Activated CD4-positive, alpha-beta memory T cell treated with anti-CD3 and anti-CD28 coated beads, Interleukin-2, amount 10 ng/mL, durations not matched to agents 7 days and 5 days (primary cell): ENCODE measurements around the gene ATP5F1A. TPM values are rescaled to one million over a fixed set of nuclear protein-coding genes. Genes with fewer than 3 reads are reported as not detected.

ENCODE experiments used
- CTCF ChIA-PET: fragments of 350-600 bp; sonication (Branson Sonifier 250); formaldehyde crosslinking; loops from one replicate; lab custom pipeline; 2021; ENCODE audit warnings: antibody characterized with exemption, inconsistent platforms; lab: Charles Lee
- POLR2A ChIA-PET: fragments of 350-600 bp; sonication (Branson Sonifier 250); formaldehyde crosslinking; loops from one replicate; lab custom pipeline; 2021; ENCODE audit warnings: antibody characterized with exemption; lab: Charles Lee
- DNase-seq: peaks from one replicate; pipeline ENCODE4 v3.0.0-alpha.2; 2020
- H3K27ac Mint-ChIP-seq: one replicate; pipeline ENCODE4 v1.8.0; 2021; ENCODE audit warnings: mild to moderate bottlenecking, mixed read lengths
- H3K27me3 Mint-ChIP-seq: one replicate; pipeline ENCODE4 v1.8.0; 2021; ENCODE audit warnings: mixed read lengths
- H3K36me3 Mint-ChIP-seq: one replicate; pipeline ENCODE4 v1.8.0; 2021; ENCODE audit warnings: low read depth, mixed read lengths
- H3K4me1 Mint-ChIP-seq: one replicate; pipeline ENCODE4 v1.8.0; 2021; ENCODE audit warnings: mixed read lengths
- H3K4me3 Mint-ChIP-seq: one replicate; pipeline ENCODE4 v1.8.0; 2021; ENCODE audit warnings: mild to moderate bottlenecking, mixed read lengths
- H3K9me3 Mint-ChIP-seq: one replicate; pipeline ENCODE4 v1.8.0; 2021; ENCODE audit warnings: mixed read lengths
- total RNA-seq, 2 experiments: library from RNA; stranded (reverse); gene quantifications; one replicate each; pipeline ENCODE4 v1.2.3, GENCODE V29; 2021

Gene ATP5F1A
- total RNA-seq, 2 experiments from 2014 or later, result 282 to 287 TPM

DNA sequence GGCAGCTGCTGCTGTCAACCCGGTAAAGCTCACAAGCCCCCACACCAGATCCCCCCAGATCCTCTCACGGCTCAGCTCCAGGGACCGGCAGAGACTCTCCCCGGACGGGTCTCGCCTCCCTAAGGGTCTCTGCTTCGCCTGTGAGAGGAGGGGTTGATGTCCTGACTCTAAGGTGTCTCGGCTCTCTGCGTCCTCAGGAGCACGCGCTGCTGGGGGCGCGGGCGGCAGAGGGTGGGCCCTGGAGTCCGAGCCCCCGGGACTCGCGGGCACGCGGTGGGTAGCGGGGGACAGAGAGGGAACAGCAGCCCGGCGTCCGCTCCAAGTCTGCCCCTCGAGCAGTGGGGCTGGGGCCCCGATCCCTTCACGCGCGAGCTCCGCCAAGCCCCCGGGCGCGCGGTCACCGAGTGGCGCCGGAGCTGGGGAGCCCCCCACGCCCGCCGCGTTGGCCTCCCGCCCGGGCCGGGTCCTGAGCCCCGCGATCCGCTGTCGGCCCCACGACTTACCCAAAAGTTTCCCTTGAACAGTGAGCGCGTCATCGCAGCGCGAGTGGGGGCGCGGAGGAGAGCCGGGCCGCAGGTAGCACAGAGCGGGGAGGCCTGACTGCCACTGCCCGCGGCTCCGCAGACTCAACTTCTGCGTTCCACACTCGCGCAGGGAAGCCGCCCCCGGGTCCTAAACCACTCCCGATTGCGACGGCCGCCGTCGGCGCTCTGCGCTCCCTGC, 26.3 kb downstream of the ATP5F1A start, which contains the start of gene PSTPIP2:
TSS of gene PSTPIP2 (minus strand) at position 608 of the 723 bp plus-strand sequence. CDS start at position 536, 72 bp downstream.
- Mint-ChIP-seq H3K27ac (no peak within 1 kb of the TSS), H3K9me3 (no peaks in the 10 kb centered on the region), H3K36me3 (peaks cover 3% of the 10 kb centered on the region), H3K4me3 (peak within 1 kb of the TSS; percentile 76), H3K27me3 (peaks cover 5% of the 10 kb centered on the region), H3K4me1 (peaks cover 33% of the 10 kb centered on the region)
- ChIA-PET POLR2A (interaction anchor here (0.7 to 3.8 kb wide), 10 partner anchors 11 to 406 kb away, joined by 3 to 30 read pairs (median 3); partner anchors contain the start of gene HAUS1), CTCF (interaction anchor here (0.9 to 3.4 kb wide), 9 partner anchors 11 to 406 kb away, joined by 3 to 36 read pairs (median 8); no protein-coding TSS in a partner anchor)
- peak; percentile 67 for DNase-seq

DNA sequence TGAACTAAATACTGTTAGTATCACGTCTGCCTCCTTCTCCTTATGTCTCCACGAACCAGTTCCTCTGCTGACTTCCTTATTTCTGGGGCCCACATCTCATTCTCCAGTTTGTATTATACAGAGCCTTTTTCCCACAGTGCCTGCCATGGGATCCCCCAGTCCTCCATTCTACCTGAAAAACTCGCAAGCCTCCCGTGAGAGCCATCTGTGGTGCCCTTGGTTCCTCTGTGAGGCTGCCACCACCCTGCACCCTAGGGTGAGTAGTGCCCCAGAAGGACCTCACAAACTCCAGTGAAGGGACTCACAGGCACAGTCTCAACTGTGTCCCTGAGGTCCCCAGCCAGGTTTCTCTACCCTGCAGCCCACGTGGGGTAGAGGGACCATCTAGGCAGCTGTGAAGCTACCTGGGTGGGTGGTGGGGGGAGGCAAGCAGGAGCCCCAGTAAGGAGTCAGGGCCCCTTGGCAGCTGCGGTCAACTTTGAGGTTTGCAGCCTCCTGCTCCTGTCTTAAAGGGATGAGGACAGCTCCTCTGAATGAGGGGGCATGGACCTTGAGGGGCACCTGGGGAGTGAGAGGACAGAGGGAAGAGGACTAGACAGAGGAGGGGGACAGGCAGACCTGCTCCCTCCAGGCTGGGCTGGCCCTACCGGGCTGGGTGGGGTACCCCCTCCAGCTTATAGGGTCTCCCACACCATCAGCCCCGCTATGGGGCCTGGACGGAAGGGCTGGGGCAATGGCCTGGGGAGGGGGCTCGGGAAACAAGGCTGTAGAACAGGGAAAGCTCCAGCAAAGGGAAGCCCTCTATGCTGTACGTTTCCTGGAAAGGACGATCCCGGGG, 27.1 kb downstream of the ATP5F1A start:
- H3K4me1 Mint-ChIP-seq, result peaks cover 33% of the 10 kb centered on the region
- H3K27me3 Mint-ChIP-seq, result peaks cover 5% of the 10 kb centered on the region
- POLR2A ChIA-PET, result interaction anchor here (0.7 to 3.8 kb wide), 8 partner anchors 12 to 405 kb away, joined by 3 to 30 read pairs (median 3); partner anchors contain the start of gene HAUS1
- H3K27ac Mint-ChIP-seq, result no peak overlapping the region
- peaks cover 2% of the 10 kb centered on the region for H3K36me3 Mint-ChIP-seq
- H3K4me3 Mint-ChIP-seq, result peak overlapping the region; percentile 63
- H3K9me3 Mint-ChIP-seq, result no peaks in the 10 kb centered on the region
- CTCF ChIA-PET, result interaction anchor here (0.8 to 3.4 kb wide), 7 partner anchors 16 to 405 kb away, joined by 3 to 36 read pairs (median 3); no protein-coding TSS in a partner anchor
- DNase-seq, result no peak

DNA sequence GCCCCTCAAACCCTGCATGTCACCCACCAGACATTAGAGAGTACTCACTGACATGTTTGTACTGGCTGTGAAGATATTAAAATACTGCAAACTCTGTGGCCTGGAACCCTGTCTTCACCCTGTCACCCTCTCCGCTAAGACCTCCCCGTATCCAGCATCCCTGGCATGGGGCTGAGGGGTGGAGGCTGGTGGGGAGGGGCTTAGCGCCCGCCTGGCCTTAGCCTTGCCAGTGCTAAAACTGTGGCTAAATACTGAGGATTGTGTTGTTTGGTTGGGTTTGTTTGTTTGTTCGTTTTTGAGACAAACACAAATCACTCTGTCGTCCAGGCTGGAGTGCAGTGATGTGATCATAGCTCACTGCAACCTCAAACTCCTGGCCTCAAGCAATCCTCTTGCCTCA, 27.9 kb downstream of the ATP5F1A start:
- H3K9me3 Mint-ChIP-seq, result no peaks in the 10 kb centered on the region
- no peak for DNase-seq
- H3K27ac Mint-ChIP-seq, result no peak overlapping the region
- CTCF ChIA-PET, result interaction anchor here (0.8 to 1.4 kb wide), 2 partner anchors 96 to 190 kb away, joined by 3 to 4 read pairs; no protein-coding TSS in a partner anchor
- peaks cover 33% of the 10 kb centered on the region for H3K4me1 Mint-ChIP-seq
- POLR2A ChIA-PET, result interaction anchor here (1.4 to 3.8 kb wide), 2 partner anchors 14 to 15 kb away, joined by 5 to 30 read pairs; no protein-coding TSS in a partner anchor
- no peaks in the 10 kb centered on the region for H3K36me3 Mint-ChIP-seq
- peaks cover 5% of the 10 kb centered on the region for H3K27me3 Mint-ChIP-seq
- H3K4me3 Mint-ChIP-seq, result no peak overlapping the region

DNA sequence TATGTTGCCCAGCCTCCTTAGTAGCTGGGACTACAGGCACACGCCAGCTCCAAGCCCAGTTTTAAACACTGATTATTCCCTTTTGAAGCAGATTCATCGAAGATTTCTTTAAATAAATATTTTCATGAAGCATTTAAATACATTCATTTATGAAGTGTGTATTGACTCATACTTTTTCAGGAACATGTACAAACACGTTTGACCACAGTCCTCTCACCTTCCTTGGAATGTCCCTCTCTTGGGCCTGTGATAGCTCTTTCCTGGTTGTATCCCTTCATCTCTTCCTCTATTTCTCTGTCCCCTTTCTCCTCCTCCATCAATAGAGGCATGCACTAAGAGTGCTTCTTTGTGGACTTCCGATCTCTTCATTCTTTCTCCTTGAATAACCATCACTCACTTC, 28.6 kb downstream of the ATP5F1A start:
- ChIA-PET CTCF (interaction anchor here (0.7 to 1.4 kb wide), 2 partner anchors 72 to 95 kb away, joined by 3 to 4 read pairs; no protein-coding TSS in a partner anchor), POLR2A (interaction anchor here (0.9 to 1.4 kb wide), 2 partner anchors 14 to 107 kb away, joined by 3 to 5 read pairs; no protein-coding TSS in a partner anchor)
- no peak for DNase-seq
- peaks cover 5% of the 10 kb centered on the region for H3K27me3 Mint-ChIP-seq
- H3K9me3 Mint-ChIP-seq, result no peaks in the 10 kb centered on the region
- no peak overlapping the region for H3K4me3 Mint-ChIP-seq
- peaks cover 33% of the 10 kb centered on the region for H3K4me1 Mint-ChIP-seq
- H3K27ac Mint-ChIP-seq, result no peak overlapping the region
- no peaks in the 10 kb centered on the region for H3K36me3 Mint-ChIP-seq

DNA sequence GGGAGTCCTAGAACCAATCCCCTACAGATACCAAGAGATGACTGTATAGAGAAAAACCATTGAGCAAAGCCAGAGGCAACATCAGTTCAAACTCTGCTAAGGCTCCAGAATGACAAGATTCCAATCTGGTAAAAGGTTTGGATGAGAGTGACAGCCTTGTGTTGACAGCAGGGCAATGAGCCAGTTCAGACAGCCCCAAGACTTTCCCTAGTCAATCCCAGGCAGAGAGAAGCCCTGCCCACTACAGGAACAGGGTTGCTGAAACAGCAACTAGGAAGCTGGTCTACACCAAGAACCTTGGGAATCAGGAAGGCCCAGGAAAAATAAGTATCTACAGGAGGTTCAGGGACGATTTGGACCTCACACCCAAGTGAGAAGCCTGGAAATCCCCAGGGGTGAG, 29.3 kb downstream of the ATP5F1A start:
- POLR2A ChIA-PET, result interaction anchor here (0.9 to 1.4 kb wide), 2 partner anchors 13 to 106 kb away, joined by 3 to 5 read pairs; no protein-coding TSS in a partner anchor
- peaks cover 33% of the 10 kb centered on the region for H3K4me1 Mint-ChIP-seq

DNA sequence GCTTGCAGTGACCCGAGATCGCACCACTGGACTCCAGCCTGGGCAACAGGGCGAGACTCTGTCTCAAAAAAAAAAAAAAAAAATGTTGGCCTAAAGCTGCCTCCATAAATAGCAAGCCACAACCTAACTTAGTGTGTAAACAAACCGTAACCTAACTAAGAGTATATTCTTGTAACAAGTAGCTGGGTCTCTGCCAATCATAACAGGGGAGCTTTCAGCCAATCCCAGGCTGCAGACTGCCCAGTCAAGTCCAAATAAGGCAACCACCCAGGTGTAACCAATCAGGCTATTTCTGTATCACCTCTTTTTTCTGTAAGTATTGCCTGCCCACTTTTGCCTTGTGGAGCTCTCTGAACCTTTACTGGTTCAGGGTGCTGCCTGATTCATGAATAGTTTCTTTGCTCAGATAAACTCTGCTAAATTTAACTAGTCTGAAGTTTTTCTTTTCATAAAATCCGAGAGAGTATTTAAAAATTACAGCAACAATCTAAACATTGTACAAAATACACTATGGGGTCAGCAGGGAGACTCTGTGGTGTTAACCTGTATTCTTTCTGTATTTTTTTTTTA, 30.6 kb downstream of the ATP5F1A start:
- no peaks in the 10 kb centered on the region for H3K36me3 Mint-ChIP-seq
- ChIA-PET POLR2A (no interaction called here), CTCF (interaction anchor here (0.6 to 1.4 kb wide), 3 partner anchors 94 to 402 kb away, joined by 3 to 5 read pairs (median 3); partner anchors contain the start of gene SLC14A1)
- peaks cover 30% of the 10 kb centered on the region for H3K4me1 Mint-ChIP-seq
- no peak overlapping the region for H3K4me3 Mint-ChIP-seq
- H3K27ac Mint-ChIP-seq, result no peak overlapping the region
- peaks cover 2% of the 10 kb centered on the region for H3K27me3 Mint-ChIP-seq
- no peak for DNase-seq
- H3K9me3 Mint-ChIP-seq, result no peaks in the 10 kb centered on the region

More for the DNA sequence above, 29.3 kb downstream of the ATP5F1A start:
- H3K9me3 Mint-ChIP-seq, result no peaks in the 10 kb centered on the region
- peaks cover 5% of the 10 kb centered on the region for H3K27me3 Mint-ChIP-seq
- H3K4me3 Mint-ChIP-seq, result no peak overlapping the region
- no peaks in the 10 kb centered on the region for H3K36me3 Mint-ChIP-seq
- CTCF ChIA-PET, result no interaction called here
- no peak for DNase-seq
- H3K27ac Mint-ChIP-seq, result no peak overlapping the region

DNA sequence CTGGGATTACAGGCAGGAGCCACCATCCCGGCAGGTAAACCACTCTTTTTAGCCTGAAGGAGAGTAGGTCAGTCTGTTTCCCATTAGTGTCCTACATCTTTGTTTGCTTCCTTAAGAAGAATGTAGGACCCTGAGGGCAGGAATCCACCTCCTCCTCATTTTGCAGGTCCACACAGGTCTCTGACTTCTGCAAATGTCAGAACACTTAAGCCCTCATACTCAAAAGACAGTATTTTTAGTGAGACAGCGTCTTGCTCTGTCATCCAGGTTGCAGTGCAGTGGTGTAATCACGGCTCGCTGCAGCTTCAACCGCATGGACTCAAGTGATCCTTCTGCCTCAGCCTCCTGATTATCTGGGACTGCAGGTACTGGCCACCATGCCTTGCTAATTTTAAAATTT, 35.3 kb downstream of the ATP5F1A start:
- Mint-ChIP-seq H3K36me3 (no peaks in the 10 kb centered on the region), H3K4me3 (no peak overlapping the region), H3K4me1 (peaks cover 6% of the 10 kb centered on the region), H3K27me3 (no peaks in the 10 kb centered on the region), H3K9me3 (no peaks in the 10 kb centered on the region), H3K27ac (no peak overlapping the region)
- POLR2A ChIA-PET, result no interaction called here
- DNase-seq, result no peak
- CTCF ChIA-PET, result no interaction called here

DNA sequence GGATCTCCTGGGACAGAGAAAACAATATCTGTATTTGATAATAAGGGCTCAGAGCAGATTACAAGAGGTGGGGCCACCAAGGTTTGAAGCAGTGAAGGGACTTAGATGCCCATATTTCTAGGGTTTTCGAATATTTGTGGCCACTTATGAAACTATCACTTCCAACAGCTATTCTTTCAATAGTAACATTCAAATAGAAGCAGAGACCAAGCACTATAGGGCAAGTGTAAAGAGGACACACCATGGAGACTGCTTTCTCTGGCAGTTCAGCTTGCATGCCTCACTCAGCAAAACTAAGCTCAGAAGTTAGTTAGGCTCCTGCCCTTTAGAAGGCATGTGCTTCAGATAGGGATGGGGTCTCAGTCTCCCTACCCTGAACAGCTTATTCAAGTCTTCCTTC, 36.3 kb downstream of the ATP5F1A start:
- Mint-ChIP-seq H3K27ac (no peak overlapping the region), H3K9me3 (no peaks in the 10 kb centered on the region), H3K27me3 (no peaks in the 10 kb centered on the region), H3K36me3 (no peaks in the 10 kb centered on the region), H3K4me3 (no peak overlapping the region), H3K4me1 (peaks cover 4% of the 10 kb centered on the region)
- CTCF ChIA-PET, result interaction anchor here (0.6 to 2.6 kb wide), 2 partner anchors 11 to 408 kb away, joined by 5 to 11 read pairs; partner anchors contain the start of gene PSTPIP2
- POLR2A ChIA-PET, result no interaction called here
- no peak for DNase-seq

DNA sequence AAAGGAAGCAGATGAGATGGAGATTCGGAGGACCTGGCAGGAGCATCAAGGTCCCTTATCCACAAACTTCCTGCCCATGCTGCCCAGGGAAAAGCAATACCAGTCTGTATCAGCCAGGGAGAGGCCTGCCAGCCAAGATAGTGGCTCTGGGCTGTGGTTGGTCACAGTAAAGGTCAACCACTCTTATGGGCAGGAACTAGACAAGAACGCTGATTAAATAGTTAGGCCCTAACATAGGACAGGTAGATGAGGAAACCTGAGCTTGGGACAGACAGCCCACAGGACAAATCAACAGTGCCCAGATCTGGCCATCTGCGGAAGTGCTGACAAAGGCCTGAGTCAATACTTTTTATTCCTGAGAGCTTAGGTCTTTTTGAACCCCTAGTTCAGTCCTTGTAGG, 36.7 kb downstream of the ATP5F1A start:
- Mint-ChIP-seq H3K4me3 (no peak overlapping the region), H3K27me3 (no peaks in the 10 kb centered on the region), H3K9me3 (no peaks in the 10 kb centered on the region), H3K36me3 (no peaks in the 10 kb centered on the region), H3K4me1 (peaks cover 5% of the 10 kb centered on the region), H3K27ac (no peak overlapping the region)
- DNase-seq, result no peak
- POLR2A ChIA-PET, result no interaction called here
- CTCF ChIA-PET, result interaction anchor here (0.6 to 2.6 kb wide), 3 partner anchors 12 to 407 kb away, joined by 3 to 11 read pairs (median 5); partner anchors contain the start of gene PSTPIP2

DNA sequence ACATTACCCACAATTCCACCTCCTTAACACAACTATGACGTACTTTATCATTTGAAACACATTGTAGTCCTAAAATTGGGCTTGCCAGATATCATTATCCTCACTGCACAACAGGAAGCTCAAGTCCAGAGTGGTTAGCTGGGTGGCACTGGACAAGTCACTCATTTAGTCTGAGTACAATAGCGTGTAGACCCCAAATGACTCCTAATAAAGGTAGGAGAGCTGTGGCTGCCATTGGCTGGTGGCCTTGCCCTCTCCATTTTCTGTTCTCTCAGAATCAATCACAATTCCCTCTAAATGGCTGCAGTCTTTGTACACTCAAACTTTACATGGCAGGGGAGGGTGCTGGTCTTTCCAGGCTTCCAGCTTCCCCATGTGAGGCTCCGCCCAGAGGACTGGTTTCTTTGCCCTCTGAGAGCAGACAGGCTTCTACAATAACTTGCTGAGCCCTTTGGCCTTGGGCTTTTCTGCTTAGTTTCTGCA, 37.7 kb downstream of the ATP5F1A start:
- Mint-ChIP-seq H3K27me3 (no peaks in the 10 kb centered on the region), H3K4me1 (peaks cover 15% of the 10 kb centered on the region), H3K4me3 (no peak overlapping the region), H3K9me3 (no peaks in the 10 kb centered on the region), H3K27ac (no peak overlapping the region), H3K36me3 (no peaks in the 10 kb centered on the region)
- CTCF ChIA-PET, result interaction anchor here (0.7 to 2.6 kb wide), 3 partner anchors 13 to 46 kb away, joined by 3 to 11 read pairs (median 3); partner anchors contain the start of gene PSTPIP2
- DNase-seq, result no peak
- POLR2A ChIA-PET, result no interaction called here

DNA sequence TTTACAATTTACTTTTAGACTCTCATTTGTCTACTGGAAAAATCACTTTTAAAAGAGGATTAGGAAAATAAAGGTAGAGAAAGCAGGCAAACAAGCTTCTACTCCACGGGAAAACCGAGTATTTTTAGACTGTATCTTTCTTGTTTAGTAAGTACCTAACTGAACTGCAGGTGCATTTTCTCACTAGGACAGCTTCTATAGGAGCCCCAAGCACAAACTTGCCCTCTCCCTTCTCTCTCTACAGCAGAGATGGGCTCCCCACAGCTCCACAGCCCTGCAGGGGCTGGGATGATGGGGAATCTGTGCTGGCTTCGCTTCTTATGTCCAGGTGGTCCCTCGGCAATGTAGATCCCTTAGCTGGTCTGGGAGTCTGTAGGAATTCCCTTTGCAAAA, 42.3 kb downstream of the ATP5F1A start:
- Mint-ChIP-seq H3K4me3 (no peak overlapping the region), H3K27me3 (no peaks in the 10 kb centered on the region), H3K27ac (peak overlapping the region; percentile 65), H3K36me3 (no peaks in the 10 kb centered on the region), H3K9me3 (no peaks in the 10 kb centered on the region), H3K4me1 (peaks cover 40% of the 10 kb centered on the region)
- no peak for DNase-seq
- ChIA-PET CTCF (interaction anchor here (0.9 to 2.0 kb wide), 5 partner anchors 9 to 81 kb away, joined by 3 to 15 read pairs (median 3); no protein-coding TSS in a partner anchor), POLR2A (interaction anchor here (0.9 to 3.5 kb wide), 5 partner anchors 13 to 58 kb away, joined by 3 to 30 read pairs (median 5); partner anchors contain the start of gene PSTPIP2)
